ENCODE data around the gene ITIH3.

Gene ITIH3

GRCh38 chr3:52839268-52839575 lies 44.6 kb downstream of the ITIH3 start:
- Histone ChIP-seq H3K9ac (peak overlapping the region in 1 of 11 experiments; percentile 36; a peak in 1 of 22 replicates), H3K27me3 (no peaks in the 10 kb centered on the region), H3K9me3 (replicated peaks in 1 of 11) (no peaks in the 10 kb centered on the region), H4K20me1 (peaks cover 0 to 6% (median 0%) of the 10 kb centered on the region in 11 experiments; a peak in 2 of 22 replicates), H3K27ac (no peak overlapping the region; a peak in 1 of 22 replicates), H3K4me2 (peak overlapping the region in 10 of 11 experiments; percentile 35 to 93 (median 78); a peak in 18 of 22 replicates), H3K36me3 (peaks cover 6 to 32% (median 18%) of the 10 kb centered on the region in 11 experiments; a peak in 14 of 22 replicates), H3K4me1 (peaks cover 47 to 100% (median 96%) of the 10 kb centered on the region in 10 experiments), H3K4me3 (no peak overlapping the region)
- TF ChIP-seq Cebpa-rat (IDR thresholded peaks at IDR 0.05): no peak

- Histone ChIP-seq H4K20me1 (peaks cover 0 to 6% (median 0%) of the 10 kb centered on the region in 11 experiments; a peak in 2 of 22 replicates), H3K27ac (peak overlapping the region in 4 of 11 experiments; percentile 10 to 85 (median 82); a peak in 6 of 22 replicates), H3K9ac (no peak overlapping the region), H3K9me3 (replicated peaks in 1 of 11) (no peaks in the 10 kb centered on the region), H3K36me3 (peaks cover 6 to 32% (median 18%) of the 10 kb centered on the region in 11 experiments; a peak in 14 of 22 replicates), H3K4me3 (no peak overlapping the region), H3K4me2 (peak overlapping the region; percentile 72 to 93 (median 85); a peak in 20 of 22 replicates), H3K27me3 (no peaks in the 10 kb centered on the region), H3K4me1 (peaks cover 55 to 100% (median 100%) of the 10 kb centered on the region in 10 experiments)
- TF ChIP-seq Cebpa-rat (IDR thresholded peaks at IDR 0.05): no peak
These were observed 45.4 kb downstream of the ITIH3 start for GRCh38 chr3:52839892-52840545.

- no peak for TF ChIP-seq Cebpa-rat (IDR thresholded peaks at IDR 0.05)
- Histone ChIP-seq H3K4me1 (peaks cover 69 to 100% (median 100%) of the 10 kb centered on the region in 10 experiments), H3K9me3 (replicated peaks in 1 of 11) (no peaks in the 10 kb centered on the region), H4K20me1 (peaks cover 0 to 6% (median 0%) of the 10 kb centered on the region in 11 experiments; a peak in 1 of 22 replicates), H3K4me2 (peak overlapping the region; percentile 75 to 97 (median 85)), H3K4me3 (no peak overlapping the region), H3K27me3 (no peaks in the 10 kb centered on the region), H3K9ac (peak overlapping the region in 9 of 11 experiments; percentile 1 to 59 (median 34); a peak in 15 of 22 replicates), H3K36me3 (peaks cover 6 to 22% (median 12%) of the 10 kb centered on the region in 11 experiments; a peak in 13 of 22 replicates), H3K27ac (peak overlapping the region in 9 of 11 experiments; percentile 27 to 85 (median 81); a peak in 19 of 22 replicates)
These were observed 46.8 kb downstream of the ITIH3 start for GRCh38 chr3:52841211-52841980.

GRCh38 chr3:52841981-52842340 lies 47.4 kb downstream of the ITIH3 start:
- H3K9ac ChIP-seq: peak overlapping the region in 3 of 11 experiments; percentile 26 to 59 (median 36); a peak in 6 of 22 replicates
- H3K9me3 ChIP-seq (replicated peaks in 1 of 11): no peaks in the 10 kb centered on the region
- H3K36me3 ChIP-seq: peaks cover 6 to 22% (median 10%) of the 10 kb centered on the region in 11 experiments; a peak in 12 of 22 replicates
- H3K4me1 ChIP-seq: peaks cover 75 to 100% (median 100%) of the 10 kb centered on the region in 10 experiments
- H4K20me1 ChIP-seq: peaks cover 0 to 6% (median 0%) of the 10 kb centered on the region in 11 experiments; a peak in 1 of 22 replicates
- peak overlapping the region; percentile 75 to 97 (median 85) for H3K4me2 ChIP-seq
- TF ChIP-seq Cebpa-rat (IDR thresholded peaks at IDR 0.05): no peak
- peak overlapping the region in 9 of 11 experiments; percentile 27 to 85 (median 81); a peak in 18 of 22 replicates for H3K27ac ChIP-seq
- H3K27me3 ChIP-seq: no peaks in the 10 kb centered on the region
- H3K4me3 ChIP-seq: no peak overlapping the region

- Histone ChIP-seq H3K36me3 (peaks cover 7 to 22% (median 12%) of the 10 kb centered on the region in 11 experiments; a peak in 11 of 22 replicates), H3K9ac (peak overlapping the region in 3 of 11 experiments; percentile 11 to 30 (median 29); a peak in 3 of 22 replicates)
- TF ChIP-seq Cebpa-rat (IDR thresholded peaks at IDR 0.05): no peak
These were observed 47.8 kb downstream of the ITIH3 start for GRCh38 chr3:52842424-52842823.

GRCh38 chr3:52843108-52843865 lies 48.7 kb downstream of the ITIH3 start:
- Histone ChIP-seq H3K4me3 (no peak overlapping the region), H3K4me1 (peaks cover 81 to 100% (median 100%) of the 10 kb centered on the region in 10 experiments)

More at GRCh38 chr3:52842424-52842823, 47.8 kb downstream of the ITIH3 start:
- Histone ChIP-seq H3K27ac (peak overlapping the region in 10 of 11 experiments; percentile 27 to 85 (median 79); a peak in 20 of 22 replicates), H4K20me1 (peaks cover 0 to 3% (median 0%) of the 10 kb centered on the region in 11 experiments; a peak in 1 of 22 replicates), H3K9me3 (replicated peaks in 1 of 11) (no peaks in the 10 kb centered on the region), H3K27me3 (no peaks in the 10 kb centered on the region), H3K4me1 (peaks cover 79 to 100% (median 100%) of the 10 kb centered on the region in 10 experiments), H3K4me3 (no peak overlapping the region), H3K4me2 (peak overlapping the region; percentile 75 to 97 (median 85))

GRCh38 chr3:52843881-52844280 lies 49.3 kb downstream of the ITIH3 start:
- H4K20me1 ChIP-seq: no peaks in the 10 kb centered on the region; a peak in 1 of 22 replicates
- peaks cover 84 to 100% (median 100%) of the 10 kb centered on the region in 10 experiments for H3K4me1 ChIP-seq
- H3K9me3 ChIP-seq (replicated peaks in 1 of 11): no peaks in the 10 kb centered on the region
- H3K27ac ChIP-seq: peak overlapping the region in 10 of 11 experiments; percentile 67 to 85 (median 82); a peak in 20 of 22 replicates
- H3K9ac ChIP-seq: peak overlapping the region in 10 of 11 experiments; percentile 7 to 81 (median 70); a peak in 14 of 22 replicates
- H3K4me3 ChIP-seq: no peak overlapping the region
- H3K27me3 ChIP-seq: no peaks in the 10 kb centered on the region
- peak overlapping the region; percentile 75 to 97 (median 85) for H3K4me2 ChIP-seq
- H3K36me3 ChIP-seq: peaks cover 7 to 35% (median 13%) of the 10 kb centered on the region in 11 experiments; a peak in 17 of 22 replicates
- no peak for TF ChIP-seq Cebpa-rat (IDR thresholded peaks at IDR 0.05)

More at GRCh38 chr3:52843108-52843865, 48.7 kb downstream of the ITIH3 start:
- Histone ChIP-seq H3K4me2 (peak overlapping the region; percentile 75 to 97 (median 85)), H4K20me1 (no peaks in the 10 kb centered on the region; a peak in 1 of 22 replicates), H3K9ac (peak overlapping the region in 7 of 11 experiments; percentile 1 to 79 (median 66); a peak in 3 of 22 replicates), H3K36me3 (peaks cover 7 to 29% (median 12%) of the 10 kb centered on the region in 11 experiments; a peak in 13 of 22 replicates), H3K27ac (peak overlapping the region in 10 of 11 experiments; percentile 67 to 85 (median 82); a peak in 21 of 22 replicates), H3K27me3 (no peaks in the 10 kb centered on the region), H3K9me3 (replicated peaks in 1 of 11) (no peaks in the 10 kb centered on the region)
- no peak for TF ChIP-seq Cebpa-rat (IDR thresholded peaks at IDR 0.05)

Data from BLaER1 treated with 17β-estradiol and CSF1 and Interleukin-3, amounts not matched to agents 10 nM and 100 nM (cell line).